ENCODE results near the gene ZBTB33.

ZBTB33 gene

DNA sequence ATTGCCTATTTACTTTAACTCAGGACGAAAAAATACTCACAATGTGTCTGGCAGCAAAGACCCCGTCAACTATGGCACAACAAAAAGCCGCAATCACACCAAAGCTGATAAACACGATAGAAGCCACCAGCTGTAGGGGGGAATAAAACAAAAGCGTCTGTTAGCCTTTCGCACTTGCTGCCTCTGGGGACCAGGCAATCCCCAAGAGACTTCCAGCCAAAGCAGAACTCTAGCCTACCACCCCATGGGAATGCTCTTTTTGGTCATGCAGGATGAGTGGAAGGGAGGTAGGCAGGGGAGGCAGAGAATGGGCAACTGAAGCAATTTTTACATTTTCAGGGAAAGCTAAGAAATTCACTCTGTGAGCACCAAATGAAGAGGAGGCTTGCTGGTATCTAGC, 40.6 kb downstream of the ZBTB33 start:
- Histone ChIP-seq H3K4me2 (ENCODE audit: low read length) (no peak overlapping the region), H3K9me3 (replicated peaks; ENCODE audit: low read length) (no peaks in the 10 kb centered on the region), H3K9ac (ENCODE audit: low read depth, low read length) (no peak overlapping the region), H3K4me1 (ENCODE audit: control insufficient read depth, insufficient read depth, low read length) (no peaks in the 10 kb centered on the region), H3K27me3 (ENCODE audit: control insufficient read depth, insufficient read depth, low read length) (peaks cover 3% of the 10 kb centered on the region), H3K4me3 (ENCODE audit: low read length) (no peak overlapping the region), H3K36me3 (ENCODE audit: insufficient read depth, low read length) (no peaks in the 10 kb centered on the region)

DNA sequence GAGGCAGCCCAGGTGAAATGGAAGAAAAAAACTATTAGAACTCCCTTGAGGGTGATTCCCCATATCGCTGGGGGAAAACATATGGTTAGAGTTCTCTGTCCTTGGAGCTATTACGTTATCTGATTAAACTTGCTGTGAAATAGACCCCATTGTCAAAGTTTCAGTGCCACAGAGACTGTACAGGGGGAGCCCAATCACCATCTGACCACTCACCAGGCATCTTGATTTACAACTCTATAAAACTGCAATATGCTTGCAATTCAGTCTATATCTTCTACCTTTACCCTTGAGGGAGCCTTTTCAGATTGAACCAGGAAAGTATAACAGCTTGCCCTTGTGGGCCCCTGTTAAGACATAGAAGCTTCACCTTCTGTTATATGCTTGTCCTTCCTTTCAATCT, 42.4 kb downstream of the ZBTB33 start:
- no peak overlapping the region for H3K9ac ChIP-seq (ENCODE audit: low read depth, low read length)
- no peaks in the 10 kb centered on the region for H3K36me3 ChIP-seq (ENCODE audit: insufficient read depth, low read length)
- H3K4me2 ChIP-seq (ENCODE audit: low read length) = no peak overlapping the region
- peaks cover 3% of the 10 kb centered on the region for H3K27me3 ChIP-seq (ENCODE audit: control insufficient read depth, insufficient read depth, low read length)
- no peaks in the 10 kb centered on the region for H3K9me3 ChIP-seq (replicated peaks; ENCODE audit: low read length)
- H3K4me3 ChIP-seq (ENCODE audit: low read length) = no peak overlapping the region
- H3K4me1 ChIP-seq (ENCODE audit: control insufficient read depth, insufficient read depth, low read length) = no peaks in the 10 kb centered on the region

DNA sequence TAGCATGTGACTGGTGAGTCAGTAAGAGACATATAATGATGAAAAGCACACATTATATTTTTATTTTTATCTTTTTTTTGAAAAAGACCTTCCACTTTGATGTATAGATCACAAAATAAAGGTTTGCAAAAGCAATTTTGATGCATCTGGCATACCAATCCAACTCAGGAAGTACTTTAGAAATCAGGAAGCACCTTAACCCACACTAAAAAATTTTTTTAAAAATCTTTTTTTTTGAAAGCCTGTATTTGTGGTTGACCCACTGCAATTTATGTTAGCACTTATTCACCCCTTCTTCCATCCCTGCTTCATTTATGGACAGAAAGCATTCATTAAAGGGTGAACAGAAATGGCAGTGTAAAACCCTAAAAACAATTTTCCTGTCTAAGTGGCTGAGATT, 44.0 kb downstream of the ZBTB33 start:
- no peaks in the 10 kb centered on the region for H3K36me3 ChIP-seq (ENCODE audit: insufficient read depth, low read length)
- peaks cover 3% of the 10 kb centered on the region for H3K27me3 ChIP-seq (ENCODE audit: control insufficient read depth, insufficient read depth, low read length)
- no peaks in the 10 kb centered on the region for H3K4me1 ChIP-seq (ENCODE audit: control insufficient read depth, insufficient read depth, low read length)
- H3K9me3 ChIP-seq (replicated peaks; ENCODE audit: low read length) = no peaks in the 10 kb centered on the region
- no peak overlapping the region for H3K9ac ChIP-seq (ENCODE audit: low read depth, low read length)
- no peak overlapping the region for H3K4me2 ChIP-seq (ENCODE audit: low read length)
- H3K4me3 ChIP-seq (ENCODE audit: low read length) = no peak overlapping the region

DNA sequence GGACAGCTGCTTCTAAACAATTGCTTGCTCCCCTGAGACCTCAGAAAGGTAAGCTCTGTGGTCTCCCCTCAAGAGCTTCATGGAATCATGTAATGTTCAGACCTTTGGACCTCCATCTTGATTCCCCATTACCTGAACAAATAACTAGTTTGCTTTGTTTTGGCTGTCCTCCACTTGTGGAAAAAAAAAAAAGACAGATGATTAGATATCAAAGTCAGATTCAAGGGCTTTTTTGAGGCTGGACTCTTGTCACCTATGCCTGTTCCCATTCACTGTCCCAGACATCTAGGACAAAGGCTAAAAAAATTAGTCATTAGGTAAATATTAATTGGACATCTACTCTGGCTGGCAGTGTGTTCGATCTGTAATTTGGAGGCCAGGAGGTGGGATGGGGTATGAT, 47.3 kb downstream of the ZBTB33 start:
- no peak overlapping the region for H3K4me3 ChIP-seq (ENCODE audit: low read length)
- H3K9me3 ChIP-seq (replicated peaks; ENCODE audit: low read length) = no peaks in the 10 kb centered on the region
- no peak overlapping the region for H3K9ac ChIP-seq (ENCODE audit: low read depth, low read length)
- H3K27me3 ChIP-seq (ENCODE audit: control insufficient read depth, insufficient read depth, low read length) = peaks cover 3% of the 10 kb centered on the region
- H3K4me1 ChIP-seq (ENCODE audit: control insufficient read depth, insufficient read depth, low read length) = no peaks in the 10 kb centered on the region
- no peaks in the 10 kb centered on the region for H3K36me3 ChIP-seq (ENCODE audit: insufficient read depth, low read length)
- no peak overlapping the region for H3K4me2 ChIP-seq (ENCODE audit: low read length)

DNA sequence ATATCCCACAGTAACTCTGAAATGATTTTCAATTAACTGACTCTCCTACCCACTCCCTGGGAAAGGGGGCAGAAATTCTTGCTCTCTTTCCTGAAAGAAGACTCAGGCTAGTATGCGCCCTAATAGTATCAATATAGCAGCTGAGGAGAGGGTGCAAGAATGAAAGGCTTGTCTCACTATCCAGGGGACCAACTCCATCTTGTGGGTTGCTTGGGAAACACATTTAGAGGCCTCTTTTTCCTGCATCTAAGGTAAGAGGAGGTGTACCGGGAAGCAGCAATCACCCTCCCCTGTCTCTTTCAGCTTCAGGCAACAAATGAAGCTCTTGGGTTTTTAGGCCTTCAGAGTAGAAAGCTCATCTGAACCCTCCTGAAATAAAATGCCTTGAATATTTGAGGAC, 49.3 kb downstream of the ZBTB33 start:
- Histone ChIP-seq H3K4me3 (ENCODE audit: low read length) (no peak overlapping the region), H3K4me1 (ENCODE audit: control insufficient read depth, insufficient read depth, low read length) (no peaks in the 10 kb centered on the region), H3K9me3 (replicated peaks; ENCODE audit: low read length) (no peaks in the 10 kb centered on the region), H3K27me3 (ENCODE audit: control insufficient read depth, insufficient read depth, low read length) (peaks cover 3% of the 10 kb centered on the region), H3K4me2 (ENCODE audit: low read length) (no peak overlapping the region), H3K9ac (ENCODE audit: low read depth, low read length) (no peak overlapping the region), H3K36me3 (ENCODE audit: insufficient read depth, low read length) (no peaks in the 10 kb centered on the region)

DNA sequence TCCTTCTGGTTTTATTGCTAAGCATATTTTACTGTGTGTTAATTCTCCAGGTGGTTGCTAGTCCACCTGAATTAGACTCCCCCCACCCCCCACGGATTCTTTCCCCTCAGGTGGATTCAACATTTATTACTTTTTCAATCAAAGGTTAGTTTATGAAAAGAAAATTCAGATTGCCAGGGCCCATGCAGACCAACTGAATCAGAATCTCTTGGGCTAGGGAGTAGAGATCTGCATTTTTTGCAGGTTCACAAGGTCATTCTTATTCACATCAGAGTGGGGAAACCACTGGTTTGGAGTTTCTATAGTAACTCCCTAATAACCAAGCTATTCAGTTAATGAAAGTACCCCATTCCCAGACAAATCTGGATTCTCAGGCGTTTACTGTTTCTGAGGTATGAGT, 50.9 kb downstream of the ZBTB33 start:
- H3K4me3 ChIP-seq (ENCODE audit: low read length) = no peak overlapping the region
- H3K4me1 ChIP-seq (ENCODE audit: control insufficient read depth, insufficient read depth, low read length) = no peaks in the 10 kb centered on the region
- H3K4me2 ChIP-seq (ENCODE audit: low read length) = no peak overlapping the region
- H3K9ac ChIP-seq (ENCODE audit: low read depth, low read length) = no peak overlapping the region
- no peaks in the 10 kb centered on the region for H3K9me3 ChIP-seq (replicated peaks; ENCODE audit: low read length)
- no peaks in the 10 kb centered on the region for H3K36me3 ChIP-seq (ENCODE audit: insufficient read depth, low read length)
- H3K27me3 ChIP-seq (ENCODE audit: control insufficient read depth, insufficient read depth, low read length) = peaks cover 3% of the 10 kb centered on the region

DNA sequence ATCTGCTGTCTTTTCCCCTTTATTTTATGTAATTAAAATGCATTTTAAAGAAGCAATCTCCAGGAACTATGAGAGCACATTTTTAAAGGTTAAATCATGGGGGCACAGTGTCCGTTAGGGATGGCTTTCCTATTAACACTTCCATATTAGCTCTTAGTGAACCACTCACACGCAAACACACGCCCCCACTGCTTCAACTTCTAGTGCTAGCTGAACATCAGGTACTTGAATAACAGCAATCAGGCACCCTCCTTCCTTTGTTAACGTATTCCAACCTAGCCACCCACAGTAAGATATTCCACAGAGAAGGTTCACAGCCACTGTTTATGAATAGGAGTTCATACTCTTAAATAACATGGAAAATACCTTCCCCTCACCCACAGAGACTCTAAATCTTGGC, 51.3 kb downstream of the ZBTB33 start:
- no peak overlapping the region for H3K9ac ChIP-seq (ENCODE audit: low read depth, low read length)
- no peaks in the 10 kb centered on the region for H3K4me1 ChIP-seq (ENCODE audit: control insufficient read depth, insufficient read depth, low read length)
- H3K36me3 ChIP-seq (ENCODE audit: insufficient read depth, low read length) = no peaks in the 10 kb centered on the region
- H3K27me3 ChIP-seq (ENCODE audit: control insufficient read depth, insufficient read depth, low read length) = peaks cover 3% of the 10 kb centered on the region
- no peaks in the 10 kb centered on the region for H3K9me3 ChIP-seq (replicated peaks; ENCODE audit: low read length)
- no peak overlapping the region for H3K4me2 ChIP-seq (ENCODE audit: low read length)
- no peak overlapping the region for H3K4me3 ChIP-seq (ENCODE audit: low read length)

DNA sequence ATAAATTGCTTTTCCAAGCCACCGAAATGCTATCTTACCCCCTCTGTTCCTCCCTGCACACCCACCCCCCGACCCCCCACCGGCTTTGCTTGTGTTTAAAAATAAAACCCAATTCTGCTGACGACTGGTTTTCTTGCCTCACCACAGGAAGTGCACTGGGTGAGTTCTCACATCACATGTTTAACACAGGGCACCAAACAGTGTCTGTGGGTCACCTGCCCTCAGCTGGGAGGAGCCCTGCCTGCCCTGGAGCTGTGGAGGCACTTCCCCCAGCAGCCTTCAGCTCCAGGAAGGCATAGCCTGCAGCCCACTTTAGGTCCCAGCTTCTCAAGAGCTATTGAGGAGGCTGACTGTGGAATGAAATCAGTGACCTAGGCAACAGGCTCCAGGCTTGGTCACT, 51.8 kb downstream of the ZBTB33 start:
- peaks cover 3% of the 10 kb centered on the region for H3K27me3 ChIP-seq (ENCODE audit: control insufficient read depth, insufficient read depth, low read length)
- no peaks in the 10 kb centered on the region for H3K36me3 ChIP-seq (ENCODE audit: insufficient read depth, low read length)
- H3K4me3 ChIP-seq (ENCODE audit: low read length) = no peak overlapping the region
- no peak overlapping the region for H3K9ac ChIP-seq (ENCODE audit: low read depth, low read length)
- no peak overlapping the region for H3K4me2 ChIP-seq (ENCODE audit: low read length)
- no peaks in the 10 kb centered on the region for H3K9me3 ChIP-seq (replicated peaks; ENCODE audit: low read length)
- no peaks in the 10 kb centered on the region for H3K4me1 ChIP-seq (ENCODE audit: control insufficient read depth, insufficient read depth, low read length)

DNA sequence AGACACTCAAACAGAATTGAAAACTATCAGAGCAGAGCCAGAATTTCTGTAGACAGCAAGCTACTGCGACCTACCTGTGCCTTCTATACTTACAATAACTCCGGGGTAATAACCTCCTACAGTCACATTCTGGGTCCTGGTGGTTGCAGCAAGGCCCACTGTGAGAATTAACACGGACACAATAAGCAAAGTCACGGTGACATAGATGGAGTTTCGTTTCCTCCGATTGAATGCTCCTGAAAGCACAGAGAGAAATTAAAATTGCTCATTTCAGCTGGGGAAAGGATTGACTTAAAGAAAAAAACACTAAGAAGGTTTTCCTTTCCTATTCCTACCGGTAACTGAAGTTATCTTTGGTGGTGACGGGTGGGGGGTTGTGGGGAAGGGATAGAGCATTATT, 53.6 kb downstream of the ZBTB33 start:
- no peaks in the 10 kb centered on the region for H3K4me1 ChIP-seq (ENCODE audit: control insufficient read depth, insufficient read depth, low read length)
- H3K27me3 ChIP-seq (ENCODE audit: control insufficient read depth, insufficient read depth, low read length) = peaks cover 8% of the 10 kb centered on the region
- H3K9ac ChIP-seq (ENCODE audit: low read depth, low read length) = no peak overlapping the region
- H3K9me3 ChIP-seq (replicated peaks; ENCODE audit: low read length) = no peaks in the 10 kb centered on the region
- H3K36me3 ChIP-seq (ENCODE audit: insufficient read depth, low read length) = no peaks in the 10 kb centered on the region
- H3K4me3 ChIP-seq (ENCODE audit: low read length) = no peak overlapping the region
- H3K4me2 ChIP-seq (ENCODE audit: low read length) = no peak overlapping the region

DNA sequence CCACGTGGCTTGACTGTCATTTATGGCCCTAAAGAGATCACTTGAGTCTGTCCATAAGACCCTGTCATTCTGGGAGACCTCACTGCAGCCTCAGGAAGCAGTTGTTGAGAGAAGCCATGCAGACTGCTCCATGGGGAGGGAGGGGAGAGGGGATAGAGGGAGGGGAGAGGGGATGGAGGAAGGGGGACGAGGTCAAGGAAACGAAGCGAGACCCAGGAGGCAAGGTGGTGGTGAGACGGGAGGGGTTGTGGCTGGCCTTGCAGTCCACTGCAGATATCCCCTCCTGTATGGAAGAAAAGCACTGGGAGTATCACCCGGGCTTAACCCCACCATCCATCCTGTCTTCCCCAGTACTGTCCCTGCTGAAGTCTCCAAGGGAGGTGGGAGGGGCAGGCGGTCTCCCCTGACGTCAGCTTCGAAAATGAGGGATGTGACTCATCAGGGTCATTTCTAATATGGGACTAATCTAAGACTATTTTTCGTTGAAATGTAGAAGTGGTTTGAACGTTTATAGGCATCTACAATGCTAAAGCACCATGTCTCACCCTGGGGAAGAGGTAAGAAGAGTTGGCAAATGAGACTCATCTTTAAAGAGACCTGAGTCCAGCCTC, 55.0 kb downstream of the ZBTB33 start:
- H3K4me2 ChIP-seq (ENCODE audit: low read length) = no peak overlapping the region
- peaks cover 17% of the 10 kb centered on the region for H3K27me3 ChIP-seq (ENCODE audit: control insufficient read depth, insufficient read depth, low read length)
- no peak overlapping the region for H3K4me3 ChIP-seq (ENCODE audit: low read length)
- H3K9ac ChIP-seq (ENCODE audit: low read depth, low read length) = no peak overlapping the region
- H3K4me1 ChIP-seq (ENCODE audit: control insufficient read depth, insufficient read depth, low read length) = peaks cover 6% of the 10 kb centered on the region
- no peaks in the 10 kb centered on the region for H3K36me3 ChIP-seq (ENCODE audit: insufficient read depth, low read length)
- H3K9me3 ChIP-seq (replicated peaks; ENCODE audit: low read length) = no peaks in the 10 kb centered on the region

DNA sequence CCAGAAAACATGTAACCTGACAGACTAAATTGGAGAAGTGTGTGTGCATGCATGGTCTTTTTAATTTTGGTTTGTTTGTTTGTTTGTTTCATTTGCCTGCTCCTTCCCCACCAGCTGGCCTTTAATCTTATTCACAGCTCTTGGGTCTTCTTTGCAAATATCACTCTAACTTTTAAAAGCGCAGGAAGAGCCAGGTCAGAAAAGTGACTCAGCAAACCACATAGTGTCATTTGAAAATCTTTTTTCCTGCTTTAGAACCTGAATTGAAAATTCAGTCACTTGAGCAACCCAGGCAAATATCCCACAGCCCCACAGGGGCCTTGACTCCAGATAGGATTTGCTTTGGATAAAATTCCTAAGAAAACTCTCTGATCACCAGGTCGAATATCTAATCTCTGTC, 56.0 kb downstream of the ZBTB33 start:
- Histone ChIP-seq H3K4me3 (ENCODE audit: low read length) (no peak overlapping the region), H3K9ac (ENCODE audit: low read depth, low read length) (no peak overlapping the region), H3K4me1 (ENCODE audit: control insufficient read depth, insufficient read depth, low read length) (peaks cover 10% of the 10 kb centered on the region), H3K27me3 (ENCODE audit: control insufficient read depth, insufficient read depth, low read length) (peaks cover 20% of the 10 kb centered on the region), H3K4me2 (ENCODE audit: low read length) (no peak overlapping the region), H3K9me3 (replicated peaks; ENCODE audit: low read length) (no peaks in the 10 kb centered on the region), H3K36me3 (ENCODE audit: insufficient read depth, low read length) (no peaks in the 10 kb centered on the region)
